ENCODE data around the gene CD19.
"Not testable (repeated sequence)": the region's sequence is repeated elsewhere in the genome, so short reads cannot be mapped to it uniquely, and the experiment has no call there.

DNA sequence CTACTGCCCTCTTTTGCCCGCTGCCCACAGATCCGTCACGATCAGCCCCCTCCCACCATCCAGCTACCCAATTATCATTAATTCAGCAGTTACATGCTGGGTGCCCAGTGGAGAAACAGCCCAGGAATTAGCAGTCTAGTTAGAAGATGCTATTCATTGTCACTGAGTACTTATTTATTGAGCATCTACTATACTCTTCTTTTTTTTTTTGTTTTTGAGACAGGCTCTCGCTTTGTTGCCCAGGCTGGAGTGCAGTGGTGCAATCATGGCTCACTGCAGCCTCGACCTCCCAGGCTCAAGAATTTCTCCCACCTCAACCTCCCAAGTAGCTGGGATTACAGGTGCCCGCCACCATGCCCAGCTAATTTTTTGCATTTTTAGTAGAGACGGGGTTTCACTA lies 8.1 kb downstream of the CD19 start:
- TF ChIP-seq, protein P1, sequence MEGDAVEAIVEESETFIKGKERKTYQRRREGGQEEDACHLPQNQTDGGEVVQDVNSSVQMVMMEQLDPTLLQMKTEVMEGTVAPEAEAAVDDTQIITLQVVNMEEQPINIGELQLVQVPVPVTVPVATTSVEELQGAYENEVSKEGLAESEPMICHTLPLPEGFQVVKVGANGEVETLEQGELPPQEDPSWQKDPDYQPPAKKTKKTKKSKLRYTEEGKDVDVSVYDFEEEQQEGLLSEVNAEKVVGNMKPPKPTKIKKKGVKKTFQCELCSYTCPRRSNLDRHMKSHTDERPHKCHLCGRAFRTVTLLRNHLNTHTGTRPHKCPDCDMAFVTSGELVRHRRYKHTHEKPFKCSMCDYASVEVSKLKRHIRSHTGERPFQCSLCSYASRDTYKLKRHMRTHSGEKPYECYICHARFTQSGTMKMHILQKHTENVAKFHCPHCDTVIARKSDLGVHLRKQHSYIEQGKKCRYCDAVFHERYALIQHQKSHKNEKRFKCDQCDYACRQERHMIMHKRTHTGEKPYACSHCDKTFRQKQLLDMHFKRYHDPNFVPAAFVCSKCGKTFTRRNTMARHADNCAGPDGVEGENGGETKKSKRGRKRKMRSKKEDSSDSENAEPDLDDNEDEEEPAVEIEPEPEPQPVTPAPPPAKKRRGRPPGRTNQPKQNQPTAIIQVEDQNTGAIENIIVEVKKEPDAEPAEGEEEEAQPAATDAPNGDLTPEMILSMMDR (conservative IDR thresholded peaks at IDR 0.05; ENCODE audit: low read length): not testable (repeated sequence)
- TF ChIP-seq EZH2phosphoT487 (IDR thresholded peaks at IDR 0.05; ENCODE audit: borderline replicate concordance, low read depth, low read length): not testable (repeated sequence)
